Right atrium auricular region (tissue), 2 donors: Measurements from ENCODE around the gene UNC13D. TPM values are rescaled to one million over a fixed set of nuclear protein-coding genes. Genes with fewer than 3 reads are reported as not detected.
A peak's percentile ranks its signal among the peaks of the same experiment; 100 is the strongest.
"Not testable (repeated sequence)": the region's sequence is repeated elsewhere in the genome, so short reads cannot be mapped to it uniquely, and the experiment has no call there.

Experiments
- DNase-seq: peaks from one replicate; pipeline ENCODE4 v3.0.0-alpha.2; 2019; ENCODE audit warnings: low spot score
- H3K27ac ChIP-seq, 2 donors: fragments of 200-600 bp; sonication (generic); 1 replicate in 1 of 2; 2 replicates in 1 of 2; pipeline ENCODE4 v1.5.1; 2016 to 2019
- H3K27me3 ChIP-seq, 2 donors: fragments of 200-600 bp; sonication (generic); one replicate each; pipeline versions ENCODE4 v1.5.1 to v1.6.0; 2017 to 2019
- H3K36me3 ChIP-seq: fragments of 200-600 bp; sonication (generic); one replicate; pipeline ENCODE4 v1.5.1; 2016
- H3K4me1 ChIP-seq, 2 donors: fragments of 200-600 bp; sonication (generic); one replicate each; pipeline versions ENCODE4 v1.5.1 to v1.6.0; 2017 to 2019
- H3K4me3 ChIP-seq, 2 donors: fragments of 200-600 bp; sonication (generic); 1 replicate in 1 of 2; 2 replicates in 1 of 2; pipeline ENCODE4 v1.5.1; 2017 to 2019; ENCODE audit warnings: mild to moderate bottlenecking in 1 of 2, moderate library complexity in 1 of 2
- H3K9me3 ChIP-seq, 2 donors: fragments of 200-600 bp; sonication (generic); one replicate each; pipeline ENCODE4 v1.5.1; 2019
- CTCF ChIP-seq, 2 donors: fragments of 200-600 bp; sonication (generic); IDR thresholded peaks; one replicate each; pipeline ENCODE4 v1.5.1; 2019; ENCODE audit warnings: antibody characterized with exemption in 2 of 2
- total RNA-seq, 2 donors: library from RNA; depleted of rRNA; stranded (reverse); fragments of >200 nt; gene quantifications; one replicate each; pipeline ENCODE4 v1.1.0, GENCODE V29; 2016

Gene UNC13D
- total RNA-seq, 2 donors from 2014 or later: 11.1 to 25.9 TPM

- TF ChIP-seq CTCF (IDR thresholded peaks at IDR 0.05): no peak
- H3K36me3 ChIP-seq: peaks cover 20% of the 10 kb centered on the region
- H3K9me3 ChIP-seq: no peaks in the 10 kb centered on the region
- DNase-seq: peak; percentile 95
- H3K4me3 ChIP-seq: no peak overlapping the region
- no peaks in the 10 kb centered on the region for H3K27me3 ChIP-seq
- peak overlapping the region; percentile 91 to 94 for H3K27ac ChIP-seq
- H3K4me1 ChIP-seq: peaks cover 0 to 86% of the 10 kb centered on the region in 2 donors
Observed at GRCh38 chr17:75872434-75873351, 28.5 kb upstream of the UNC13D start.

GRCh38 chr17:75870228-75870627 is 26.0 kb upstream of the UNC13D start:
- H3K4me3 ChIP-seq, DNase-seq, H3K27me3 ChIP-seq, H3K9me3 ChIP-seq: not testable (repeated sequence)
- peaks cover 15% of the 10 kb centered on the region for H3K36me3 ChIP-seq
- H3K27ac ChIP-seq: peak overlapping the region; percentile 85 to 88
- H3K4me1 ChIP-seq: peaks cover 0 to 61% of the 10 kb centered on the region in 2 donors

GRCh38 chr17:75869282-75870141 is 25.3 kb upstream of the UNC13D start:
- H3K4me1 ChIP-seq: peaks cover 0 to 58% of the 10 kb centered on the region in 2 donors
- H3K9me3 ChIP-seq: no peaks in the 10 kb centered on the region
- peak overlapping the region in 1 of 2 donors; percentile 21 for H3K4me3 ChIP-seq
- H3K27me3 ChIP-seq: no peaks in the 10 kb centered on the region
- H3K36me3 ChIP-seq: peaks cover 8% of the 10 kb centered on the region
- no peak for TF ChIP-seq CTCF (IDR thresholded peaks at IDR 0.05)
- no peak for DNase-seq
- H3K27ac ChIP-seq: peak overlapping the region; percentile 85 to 88

- H3K36me3 ChIP-seq, H3K4me3 ChIP-seq, DNase-seq, H3K9me3 ChIP-seq, H3K27me3 ChIP-seq: not testable (repeated sequence)
- peak overlapping the region; percentile 85 to 88 for H3K27ac ChIP-seq
- peaks cover 0 to 59% of the 10 kb centered on the region in 2 donors for H3K4me1 ChIP-seq
Observed at GRCh38 chr17:75868730-75869281, 24.6 kb upstream of the UNC13D start.

GRCh38 chr17:75865404-75866188 is 21.4 kb upstream of the UNC13D start:
- peaks cover 0 to 37% of the 10 kb centered on the region in 2 donors for H3K4me1 ChIP-seq
- H3K4me3 ChIP-seq, H3K9me3 ChIP-seq, DNase-seq, H3K27me3 ChIP-seq, H3K36me3 ChIP-seq: not testable (repeated sequence)
- H3K27ac ChIP-seq: peak overlapping the region; percentile 18 to 69

GRCh38 chr17:75864887-75865286 is 20.7 kb upstream of the UNC13D start:
- H3K27me3 ChIP-seq, H3K9me3 ChIP-seq, DNase-seq, H3K36me3 ChIP-seq, H3K4me3 ChIP-seq: not testable (repeated sequence)
- Histone ChIP-seq H3K4me1 (peaks cover 0 to 30% of the 10 kb centered on the region in 2 donors), H3K27ac (peak overlapping the region; percentile 18 to 69)

GRCh38 chr17:75864448-75864871 is 20.3 kb upstream of the UNC13D start:
- Histone ChIP-seq H3K9me3 (no peaks in the 10 kb centered on the region), H3K4me3 (no peak overlapping the region), H3K27ac (peak overlapping the region; percentile 18 to 69), H3K4me1 (peaks cover 0 to 26% of the 10 kb centered on the region in 2 donors), H3K27me3 (no peaks in the 10 kb centered on the region), H3K36me3 (no peaks in the 10 kb centered on the region)
- peak; percentile 89 for DNase-seq
- no peak for TF ChIP-seq CTCF (IDR thresholded peaks at IDR 0.05)
